GM21381 (cell line): ENCODE data around the gene HINT3.
"Not testable (repeated sequence)": the region's sequence is repeated elsewhere in the genome, so short reads cannot be mapped to it uniquely, and the experiment has no call there.

Source experiments
- ATAC-seq: cut with Tn5 transposase; IDR thresholded peaks from one replicate; pipeline ENCODE4 v1.9.1; 2021; ENCODE audit warnings: mild to moderate bottlenecking, moderate library complexity; ENCODE audit not compliant: unreplicated experiment

HINT3 gene

GRCh38 chr6:125994670-125995488 is 38.3 kb downstream of the HINT3 start:
- no peak for ATAC-seq

GRCh38 chr6:125995972-125996580 is 39.5 kb downstream of the HINT3 start:
- peak; percentile 96 for ATAC-seq

DNA sequence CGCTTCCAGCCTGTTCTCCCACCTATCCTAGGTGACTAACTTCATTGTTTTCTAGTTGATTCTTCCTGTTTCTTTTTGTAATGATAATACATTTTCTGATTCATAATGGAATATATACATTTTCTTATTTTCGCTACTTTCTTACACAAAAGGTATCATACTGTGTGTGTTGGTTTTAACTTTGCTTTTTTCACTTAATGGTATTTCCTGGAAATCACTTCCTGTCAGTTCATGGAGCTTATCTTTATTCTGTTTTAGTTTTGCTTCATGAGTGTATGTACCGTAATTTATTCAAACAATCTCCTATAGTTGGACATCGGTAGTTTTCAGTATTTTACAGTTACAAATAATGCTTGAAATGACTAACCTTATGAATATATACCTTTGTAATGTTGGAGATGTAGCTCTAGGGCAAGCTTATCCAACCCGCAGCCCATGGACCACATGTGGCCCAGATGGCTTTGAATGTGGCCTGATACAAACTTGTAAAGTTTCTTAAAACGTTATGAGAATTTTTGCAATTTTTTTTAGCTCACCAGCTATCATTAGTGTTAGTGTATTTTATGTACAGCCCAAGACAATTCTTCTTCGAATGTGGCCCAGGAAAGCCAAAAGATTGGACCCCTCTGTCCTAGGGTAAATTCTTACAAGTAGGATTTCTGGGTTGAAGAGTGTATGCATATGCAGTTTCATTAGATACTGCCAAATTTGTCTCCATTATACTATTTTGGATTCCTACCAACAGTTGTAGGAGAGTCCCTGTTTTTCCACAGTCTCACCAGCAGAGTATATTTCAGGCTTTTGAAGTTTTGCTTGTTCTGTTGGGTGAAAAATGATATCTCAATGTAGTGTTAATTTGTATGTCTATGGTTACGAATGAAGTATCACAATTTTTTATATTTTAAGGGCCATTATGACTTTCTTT is 46.4 kb downstream of the HINT3 start:
- no peak for ATAC-seq

GRCh38 chr6:126007800-126008199 is 51.2 kb downstream of the HINT3 start:
- no peak for ATAC-seq

DNA sequence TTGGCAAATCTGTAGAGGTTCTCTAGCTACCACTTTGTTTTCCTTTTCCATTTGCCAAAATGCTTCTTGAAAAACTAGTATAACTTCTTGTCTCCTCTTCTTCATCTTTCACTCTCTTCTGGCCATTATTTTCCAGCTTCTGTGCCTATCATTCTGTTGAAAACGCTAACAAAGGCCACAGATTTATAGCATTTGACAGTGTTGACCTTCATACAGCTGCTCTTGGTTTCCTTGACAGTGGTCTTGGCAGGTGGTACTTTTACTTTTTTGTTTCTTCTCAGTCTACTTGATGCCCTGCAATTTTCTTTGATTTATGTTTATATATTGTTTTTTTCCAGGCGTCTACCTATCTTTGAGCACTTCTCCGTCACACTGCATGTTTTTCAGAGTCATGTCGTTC is 53.5 kb downstream of the HINT3 start:
- no peak for ATAC-seq

DNA sequence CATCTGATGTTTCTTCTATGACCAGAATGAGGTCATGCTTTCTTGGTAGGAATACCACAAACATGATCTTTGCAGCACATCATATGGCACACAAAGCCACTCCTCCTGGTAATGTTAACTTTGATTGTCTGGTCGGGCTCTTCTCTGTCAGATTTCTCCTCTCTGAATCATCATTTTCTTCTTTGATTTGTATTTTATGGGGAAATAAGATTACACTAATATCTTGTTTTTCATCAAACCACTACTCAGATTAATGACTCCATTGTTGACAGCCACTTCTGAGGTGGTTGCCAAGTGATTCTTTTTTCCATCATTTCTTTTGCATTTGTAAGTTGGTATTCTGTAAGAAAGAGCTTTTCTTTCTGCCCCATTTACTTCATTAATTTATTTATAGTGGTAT is 59.3 kb downstream of the HINT3 start:
- no peak for ATAC-seq

GRCh38 chr6:126016591-126016990 is 60.0 kb downstream of the HINT3 start:
- ATAC-seq, result no peak

DNA sequence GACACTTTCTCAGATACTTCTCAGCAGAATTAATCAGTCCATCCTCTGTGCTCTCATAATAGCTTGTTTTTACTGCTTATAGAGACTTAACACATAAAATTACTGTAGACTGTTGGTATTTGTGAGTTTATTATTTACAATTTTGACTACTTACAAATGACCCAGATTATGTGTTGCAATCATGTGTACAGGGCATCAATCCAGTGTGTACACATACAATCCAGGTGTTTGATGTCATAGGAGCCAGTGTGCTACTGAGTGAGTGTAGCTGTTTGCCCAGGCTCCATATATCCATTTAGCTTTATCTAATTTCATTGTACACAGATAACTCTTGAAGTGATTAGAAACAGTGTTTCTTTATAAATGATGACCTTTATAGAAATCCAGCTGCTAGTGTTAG is 61.1 kb downstream of the HINT3 start:
- no peak for ATAC-seq

DNA sequence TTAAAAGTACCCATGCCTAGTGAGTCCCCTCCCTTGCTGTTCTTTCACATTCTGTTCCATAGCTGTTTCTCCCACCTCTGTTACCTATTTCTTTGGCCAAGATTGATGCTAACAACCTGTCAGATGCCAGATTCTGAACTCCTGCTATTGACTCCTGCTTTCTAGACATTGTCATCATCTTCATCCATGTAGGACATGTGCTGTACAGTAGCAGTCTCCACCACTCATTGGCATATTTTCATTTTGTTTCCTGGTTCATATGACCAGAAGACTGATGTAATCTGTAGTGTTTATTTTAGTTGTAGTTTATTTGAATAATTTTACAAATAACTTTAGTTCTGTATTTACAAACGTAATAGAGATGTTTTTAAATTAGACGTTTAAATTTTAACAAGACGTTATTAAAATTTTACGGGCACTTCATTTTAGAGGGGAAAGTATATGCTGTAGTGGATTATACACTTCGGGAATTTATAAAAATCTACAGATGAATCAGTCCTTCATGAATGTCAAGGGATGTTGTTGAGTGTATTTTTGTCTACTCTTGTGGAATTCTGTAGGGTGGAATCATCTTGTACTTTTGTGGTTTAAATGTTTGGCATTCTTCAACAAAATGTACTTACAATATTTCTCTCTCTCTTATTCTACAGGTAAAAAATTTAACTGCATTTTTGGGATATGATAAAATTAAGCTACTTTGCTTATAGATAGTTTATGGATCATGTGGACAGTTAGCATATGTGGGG is 63.9 kb downstream of the HINT3 start:
- no peak for ATAC-seq

- ATAC-seq, result not testable (repeated sequence)
Observed at GRCh38 chr6:126023474-126023873, 66.9 kb downstream of the HINT3 start.

DNA sequence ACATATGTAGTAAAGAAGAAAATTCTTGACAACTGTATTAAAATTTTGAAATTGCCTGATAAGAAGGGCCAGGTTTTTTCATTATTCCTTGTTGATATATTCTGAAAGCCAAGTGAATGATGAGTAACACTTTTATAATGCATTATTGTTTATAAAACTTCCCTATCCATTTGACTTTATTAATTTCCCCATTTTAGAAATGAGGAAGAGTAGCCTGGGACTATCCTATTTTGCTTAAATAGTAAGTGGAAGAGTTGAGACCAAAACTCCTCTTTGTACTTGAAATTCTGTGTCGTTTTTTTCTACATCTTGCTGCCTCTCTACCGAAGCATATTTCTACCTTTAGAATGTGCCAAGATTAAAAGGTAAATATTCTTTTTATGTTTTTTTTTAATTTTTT is 69.4 kb downstream of the HINT3 start:
- no peak for ATAC-seq

GRCh38 chr6:126027601-126028000 is 71.0 kb downstream of the HINT3 start:
- no peak for ATAC-seq
